Transverse colon (tissue), 4 donors: ENCODE data around the gene TOP2B. TPM values are rescaled to one million over a fixed set of nuclear protein-coding genes. Genes with fewer than 3 reads are reported as not detected.

ENCODE experiments used
- DNase-seq: peaks from one replicate; pipeline ENCODE4 v3.0.0-alpha.2; 2019
- H3K27ac ChIP-seq, 4 donors: fragments of 200-600 bp; sonication (generic); 2 replicates each; pipeline ENCODE4 v1.5.1; 2016 to 2018; ENCODE audit warnings: inconsistent platforms in 4 of 4
- H3K27me3 ChIP-seq: fragments of 200-600 bp; sonication (generic); 2 replicates; pipeline ENCODE4 v1.5.1; 2017; ENCODE audit warnings: inconsistent platforms
- H3K36me3 ChIP-seq, 4 donors: fragments of 200-600 bp; sonication (generic); 2 replicates each; pipeline ENCODE4 v1.5.1; 2017 to 2019; ENCODE audit warnings: inconsistent platforms in 4 of 4
- H3K4me1 ChIP-seq, 4 donors: fragments of 200-600 bp; sonication (generic); 2 replicates each; pipeline ENCODE4 v1.5.1; 2017 to 2020; ENCODE audit warnings: inconsistent platforms in 4 of 4
- H3K4me3 ChIP-seq, 4 donors: fragments of 200-600 bp; sonication (generic); 1 replicate in 1 of 4; 2 replicates in 3 of 4; pipeline versions ENCODE4 v1.5.1 to v1.6.1; 2017 to 2019; ENCODE audit warnings: inconsistent platforms in 4 of 4
- H3K9me3 ChIP-seq, 2 donors: fragments of 200-600 bp; sonication (generic); 2 replicates each; pipeline ENCODE4 v1.5.1; 2017 to 2019; ENCODE audit warnings: inconsistent platforms in 2 of 2
- CTCF ChIP-seq, 5 experiments: fragments of 200-600 bp in 3 of 5; fragments of 450-650 bp in 2 of 5; sonication (generic) in 3 of 5; IDR thresholded peaks; 1 replicate in 2 of 5; 2 replicates in 3 of 5; pipeline ENCODE4 v1.5.1; 2016 to 2017; ENCODE audit warnings: antibody characterized with exemption in 5 of 5, inconsistent platforms in 3 of 5, mild to moderate bottlenecking in 2 of 5, moderate library complexity in 1 of 5
- EP300 ChIP-seq: sonication (generic); formaldehyde crosslinking; IDR thresholded peaks from one replicate; pipeline ENCODE4 v1.6.1; 2017; ENCODE audit warnings: antibody characterized with exemption, low read depth
- POLR2A ChIP-seq: fragments of 450-650 bp; IDR thresholded peaks from one replicate; pipeline ENCODE4 v1.6.1; 2016; ENCODE audit warnings: antibody characterized with exemption, mild to moderate bottlenecking, moderate library complexity
- POLR2AphosphoS5 ChIP-seq, 3 donors: sonication (generic); formaldehyde crosslinking; IDR thresholded peaks; one replicate each; pipeline ENCODE4 v1.6.1; 2016; ENCODE audit warnings: antibody characterized with exemption in 3 of 3
- WGBS, 2 donors: methylation state at CpG; one replicate each; pipeline ENCODE4 v1.1.5; 2018; ENCODE audit warnings: low coverage in 1 of 2; 5-methylcytosine and 5-hydroxymethylcytosine counted together
- in situ Hi-C, 4 donors: fragments of 200-750 bp; cut with MboI; loops; one replicate each; pipeline versions ENCODE4 v1.15.0 to v1.15.1; 2017; ENCODE audit warnings: low sequenced_read_pairs in 3 of 4, low pct_ligation_motif_present in 1 of 4, low pct_unique_long_range_greater_than_20kb in 1 of 4
- intact Hi-C: fragments of 100-400 bp; cut with DNase I; formaldehyde crosslinking; loops from one replicate; pipeline ENCODE4 v1.15.1; 2023; ENCODE audit warnings: low total_unique reads
- total RNA-seq, 4 donors: library from RNA; depleted of rRNA; stranded (reverse); fragments of >200 nt; gene quantifications; one replicate each; pipeline ENCODE4 v1.1.0, GENCODE V29; 2016

TOP2B gene
- total RNA-seq, 4 donors from 2014 or later: 37.4 to 104 (median 71.5) TPM

GRCh38 chr3:25648925-25649830 is 15.5 kb downstream of the TOP2B start:
- TF ChIP-seq POLR2AphosphoS5 (IDR thresholded peaks at IDR 0.05) (no peak), POLR2A (no peak), EP300 (no peak), CTCF (IDR thresholded peaks at IDR 0.05) (no peak)
- WGBS, 2 donors: 82 to 83% methylated on average over 1 of the region's 1 CpG
- Histone ChIP-seq H3K36me3 (peaks cover 0 to 9% (median 0%) of the 10 kb centered on the region in 4 donors), H3K9me3 (peaks cover 11 to 14% of the 10 kb centered on the region in 2 donors), H3K4me3 (no peak overlapping the region), H3K27ac (no peak overlapping the region), H3K4me1 (peaks cover 2 to 29% (median 10%) of the 10 kb centered on the region in 4 donors), H3K27me3 (no peaks in the 10 kb centered on the region)
- intact Hi-C loops: no loop called here
- in situ Hi-C loops: no loop called here
- no peak for DNase-seq

GRCh38 chr3:25648107-25648535 is 16.6 kb downstream of the TOP2B start:
- 37 to 100% methylated on average over 1 to 3 of the region's 3 CpGs for WGBS, 2 donors
- peak; percentile 84 for DNase-seq
- in situ Hi-C loops (no loop called here), intact Hi-C loops (no loop called here)
- Histone ChIP-seq H3K4me1 (peaks cover 0 to 18% (median 2%) of the 10 kb centered on the region in 4 donors), H3K4me3 (no peak overlapping the region), H3K9me3 (peaks cover 11 to 14% of the 10 kb centered on the region in 2 donors), H3K27ac (no peak overlapping the region), H3K27me3 (no peaks in the 10 kb centered on the region), H3K36me3 (peaks cover 0 to 9% (median 0%) of the 10 kb centered on the region in 4 donors)
- peak; percentile 86 to 92 (median 89) for TF ChIP-seq CTCF (IDR thresholded peaks at IDR 0.05)
- no peak for TF ChIP-seq POLR2A

GRCh38 chr3:25635038-25635437 is 29.7 kb downstream of the TOP2B start:
- in situ Hi-C loops: no loop called here
- intact Hi-C loops: no loop called here
- 90 to 100% methylated on average over 3 of the region's 3 CpGs for WGBS, 2 donors

More at GRCh38 chr3:25635038-25635437, 29.7 kb downstream of the TOP2B start:
- peaks cover 0 to 54% (median 20%) of the 10 kb centered on the region in 4 donors for H3K36me3 ChIP-seq
- H3K27me3 ChIP-seq: no peaks in the 10 kb centered on the region
- DNase-seq: no peak
- TF ChIP-seq POLR2A: no peak
- TF ChIP-seq EP300: no peak
- no peak for TF ChIP-seq CTCF (IDR thresholded peaks at IDR 0.05)
- no peak for TF ChIP-seq POLR2AphosphoS5 (IDR thresholded peaks at IDR 0.05)
- H3K4me3 ChIP-seq: no peak overlapping the region
- no peaks in the 10 kb centered on the region for H3K4me1 ChIP-seq
- no peaks in the 10 kb centered on the region for H3K9me3 ChIP-seq
- no peak overlapping the region for H3K27ac ChIP-seq
